Brain pericyte (primary cell): ENCODE data around the gene PRPH2.
A peak's percentile ranks its signal among the peaks of the same experiment; 100 is the strongest.
"Not testable (repeated sequence)": the region's sequence is repeated elsewhere in the genome, so short reads cannot be mapped to it uniquely, and the experiment has no call there.

Experiments
- DNase-seq: peaks from one replicate; pipeline ENCODE4 v3.0.0-alpha.2; 2012; ENCODE audit warnings: low read depth, low spot score

The PRPH2 gene

DNA sequence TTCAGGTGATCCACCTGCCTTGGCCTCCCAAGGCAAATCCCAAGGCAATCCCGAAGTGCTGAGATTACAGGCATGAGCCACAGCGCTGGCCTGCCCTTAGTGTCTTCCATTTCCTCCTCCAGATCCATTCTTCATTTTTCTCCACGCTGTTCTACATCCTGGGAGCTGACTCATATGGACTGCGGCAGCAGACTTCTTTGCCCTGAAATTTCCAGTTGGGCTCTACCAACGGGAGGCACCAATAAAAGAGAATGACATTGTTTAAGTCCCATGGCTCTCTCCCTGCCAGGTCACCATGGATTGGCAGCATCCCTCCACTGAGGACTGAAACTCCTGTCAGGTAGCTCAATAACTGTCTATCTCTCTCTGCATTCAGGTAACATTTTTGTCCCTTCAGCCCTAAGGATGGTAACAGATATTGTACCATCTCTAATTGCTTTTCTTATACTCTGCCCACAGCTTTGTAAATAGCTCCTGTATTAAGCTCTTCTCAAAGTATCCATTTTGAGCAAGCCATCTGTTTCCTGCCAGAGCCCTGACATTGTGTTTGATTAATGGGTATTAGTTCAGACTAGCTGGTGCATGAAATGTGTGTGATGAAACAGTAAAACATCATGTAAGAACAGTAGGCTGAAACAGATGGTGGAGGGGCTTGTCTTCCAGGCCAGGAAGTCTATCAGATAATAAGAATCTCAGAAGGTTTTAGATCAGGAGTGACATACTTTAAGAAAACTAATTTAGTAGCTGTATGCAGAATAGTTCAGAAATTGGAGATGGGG is 19.9 kb upstream of the PRPH2 start:
- DNase-seq = no peak

DNA sequence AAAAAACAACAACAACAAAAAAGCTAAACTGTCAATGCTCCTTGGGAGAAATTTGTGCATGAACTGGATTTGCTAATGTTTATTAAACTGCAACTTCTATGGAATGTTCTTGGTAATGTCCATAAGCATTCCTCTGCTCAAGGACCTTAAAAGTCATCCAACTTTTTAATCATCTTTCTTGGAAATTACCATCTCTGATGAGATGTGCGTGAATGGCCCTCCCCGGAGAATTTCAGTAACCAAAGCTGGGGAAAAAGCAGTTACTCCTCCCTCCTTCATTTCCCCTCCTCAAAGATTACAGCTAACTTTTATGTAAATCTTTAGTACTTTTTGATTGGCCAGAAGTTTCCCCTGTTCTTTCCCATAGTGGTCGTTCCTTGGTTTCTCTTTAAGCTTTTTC is 18.3 kb upstream of the PRPH2 start:
- DNase-seq = no peak

DNA sequence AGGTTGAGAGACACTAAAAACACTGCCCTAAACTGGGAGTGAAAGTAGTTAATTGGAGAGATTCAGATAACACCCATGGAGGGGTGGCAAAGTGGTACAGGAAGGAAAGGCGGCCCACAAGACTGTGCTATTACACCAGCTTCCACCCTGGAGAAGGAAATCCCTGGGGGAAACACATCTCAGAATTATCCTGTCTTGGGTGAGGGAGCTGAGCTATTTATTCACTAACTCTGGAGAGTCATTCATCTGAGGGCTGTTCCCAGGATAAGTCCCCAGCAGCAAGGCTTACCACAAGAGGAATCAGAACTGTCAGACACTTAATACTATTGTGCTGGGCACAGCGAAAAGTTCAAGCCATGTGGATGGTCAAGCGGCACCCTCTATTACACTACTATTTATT is 13.6 kb upstream of the PRPH2 start:
- DNase-seq = no peak

DNA sequence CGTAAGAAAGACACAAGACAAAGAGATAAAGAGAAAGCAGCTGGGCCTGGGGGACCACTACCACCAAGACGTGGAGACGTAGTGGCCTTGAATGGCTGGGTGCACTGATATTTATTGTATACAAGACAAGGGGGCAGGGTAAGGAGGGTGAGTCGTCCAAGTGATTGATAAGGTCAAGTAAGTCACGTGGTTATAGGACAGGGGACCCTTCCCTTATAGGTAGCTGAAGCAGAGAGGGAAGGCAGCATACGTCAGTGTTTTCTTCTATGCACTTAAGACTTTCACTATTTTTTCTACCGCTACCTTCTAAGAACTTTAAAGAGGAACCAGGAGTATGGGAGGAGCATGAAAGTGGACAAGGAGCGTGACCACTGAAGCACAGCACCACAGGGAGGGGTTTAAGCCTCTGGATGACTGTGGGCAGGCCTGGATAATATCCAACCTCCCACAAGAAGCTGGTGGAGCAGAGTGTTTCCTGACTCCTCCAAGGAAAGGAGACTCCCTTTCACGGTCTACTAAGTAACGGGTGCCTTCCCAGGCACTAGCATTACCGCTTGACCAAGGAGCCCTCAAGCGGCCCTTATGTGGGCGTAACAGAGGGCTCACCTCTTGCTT is 11.6 kb upstream of the PRPH2 start:
- DNase-seq = not testable (repeated sequence)

DNA sequence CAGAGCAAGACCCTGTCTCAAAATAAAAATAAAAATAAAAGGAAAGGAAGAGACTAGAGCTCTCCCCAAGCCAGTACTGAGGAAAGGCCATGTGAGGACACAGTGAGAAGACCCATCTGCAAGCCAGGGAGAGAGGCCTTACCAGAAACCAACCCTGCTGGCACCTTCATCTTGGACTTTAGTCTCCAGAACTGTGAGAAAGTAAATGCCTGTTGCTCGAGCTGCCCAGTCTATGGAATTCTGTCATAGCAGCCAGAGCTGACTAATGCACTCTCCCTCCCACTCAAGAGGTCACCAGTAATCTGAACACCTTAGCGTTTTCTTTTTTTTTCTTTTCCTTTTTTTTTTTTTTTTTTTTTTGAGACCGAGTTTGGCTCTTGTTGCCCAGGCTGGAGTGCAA is 7.3 kb upstream of the PRPH2 start:
- DNase-seq = no peak

DNA sequence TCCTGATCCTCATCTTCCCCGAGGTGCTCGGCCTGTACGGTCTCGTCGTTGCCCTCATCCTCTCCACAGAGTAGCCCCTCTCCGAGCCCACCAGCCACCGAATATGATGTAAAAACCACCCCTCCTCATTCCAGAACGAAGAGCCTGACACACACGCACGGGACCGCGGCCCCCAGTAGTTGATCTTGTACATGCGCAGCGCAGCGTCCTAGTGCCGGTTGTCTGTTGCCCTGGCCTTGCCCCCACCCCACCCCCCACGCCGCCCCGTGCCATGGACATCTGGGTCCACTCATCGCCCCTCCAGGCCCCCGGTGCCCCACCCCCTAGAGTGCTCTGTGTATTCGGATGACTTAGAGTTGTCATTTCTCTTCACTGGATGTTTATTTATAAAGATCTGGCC is 5.2 kb upstream of the PRPH2 start:
- no peak for DNase-seq

DNA sequence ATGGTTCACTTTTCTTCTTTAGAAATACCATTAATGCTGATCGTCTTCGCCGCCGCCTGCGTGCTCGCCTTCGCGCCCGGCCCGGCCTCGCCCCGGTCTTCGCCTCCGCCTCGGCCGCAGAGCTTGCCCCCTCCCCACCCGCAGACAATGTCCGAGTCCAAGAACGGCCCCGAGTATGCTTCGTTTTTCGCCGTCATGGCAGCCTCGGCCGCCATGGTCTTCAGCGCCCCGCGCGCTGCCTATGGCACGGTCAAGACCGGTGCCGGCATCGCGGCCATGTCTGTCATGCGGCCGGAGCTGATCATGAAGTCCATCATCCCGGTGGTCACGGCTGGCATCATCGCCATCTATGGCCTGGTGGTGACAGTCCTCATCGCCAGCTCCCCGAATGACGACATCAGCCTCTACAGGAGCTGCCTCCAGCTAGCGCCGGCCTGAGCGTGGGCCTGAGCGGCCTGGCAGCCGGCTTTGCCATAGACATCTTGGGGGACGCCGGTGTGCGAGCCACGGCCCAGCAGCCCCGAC is 4.8 kb upstream of the PRPH2 start:
- no peak for DNase-seq

DNA sequence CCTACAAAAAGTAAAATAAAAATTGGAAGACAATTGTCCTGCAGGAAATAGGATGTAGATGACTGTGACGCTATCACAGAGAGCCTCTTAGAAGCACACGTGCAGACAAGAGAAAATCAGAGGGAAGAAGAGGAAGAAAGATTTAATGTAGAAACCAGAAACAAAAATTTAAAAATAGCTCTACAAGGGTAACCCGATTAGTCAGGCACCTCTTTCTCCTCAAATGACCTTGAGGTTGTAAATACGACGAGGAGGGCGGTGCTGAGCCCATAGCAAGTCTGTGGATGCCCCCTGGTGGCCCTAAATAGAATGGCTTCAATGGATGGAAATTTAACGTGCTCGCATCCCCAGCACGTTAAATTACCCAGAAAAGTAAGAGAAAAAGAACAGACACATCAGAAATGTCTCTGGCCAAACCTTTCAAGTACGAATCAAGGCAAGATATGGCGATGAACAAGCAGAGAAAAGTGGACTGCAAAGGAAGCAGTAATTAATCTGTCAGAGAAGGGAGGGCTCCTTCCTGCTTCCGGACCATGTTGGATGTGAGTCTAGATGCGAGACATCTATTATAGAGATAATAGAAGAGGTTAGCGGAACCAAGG is 4.2 kb upstream of the PRPH2 start:
- peak; percentile 71 for DNase-seq

DNA sequence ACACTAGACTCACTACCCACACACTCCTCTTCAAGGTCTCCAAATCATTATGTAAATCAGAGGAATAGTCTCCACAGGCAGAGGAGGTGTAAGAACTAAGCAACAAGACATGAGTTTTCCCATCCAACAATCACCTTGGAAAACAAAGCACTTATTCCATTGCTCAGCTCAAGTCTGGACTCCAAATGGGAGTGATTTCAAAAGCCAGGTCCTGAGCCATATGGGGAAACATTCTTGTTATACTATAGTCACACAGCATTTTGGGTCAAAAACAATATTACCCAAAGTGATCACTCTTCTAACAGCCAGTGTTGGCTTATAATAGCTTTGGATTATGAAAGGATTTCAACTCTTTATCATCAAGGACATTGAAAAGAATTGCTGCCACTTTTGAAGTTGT is 3.6 kb upstream of the PRPH2 start:
- DNase-seq = no peak

DNA sequence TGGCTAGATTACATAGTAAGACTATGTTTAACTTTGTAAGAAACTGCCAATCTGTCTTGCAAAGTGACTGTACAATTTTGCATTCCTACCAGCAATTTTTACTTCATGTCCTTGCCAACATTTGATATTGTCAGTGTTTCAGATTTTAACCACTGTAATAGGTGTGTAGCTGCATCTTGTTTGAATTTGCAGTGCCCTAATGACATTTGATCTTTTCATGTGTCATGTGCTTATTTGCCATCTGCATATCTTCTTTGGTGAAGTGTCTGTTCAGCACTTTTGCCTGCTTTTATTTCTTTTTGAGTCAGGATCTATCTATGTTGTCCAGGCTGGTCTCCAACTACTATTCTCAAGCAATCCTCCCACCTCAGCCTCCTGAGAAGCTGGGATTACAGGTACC is 2.4 kb upstream of the PRPH2 start:
- DNase-seq = no peak

DNA sequence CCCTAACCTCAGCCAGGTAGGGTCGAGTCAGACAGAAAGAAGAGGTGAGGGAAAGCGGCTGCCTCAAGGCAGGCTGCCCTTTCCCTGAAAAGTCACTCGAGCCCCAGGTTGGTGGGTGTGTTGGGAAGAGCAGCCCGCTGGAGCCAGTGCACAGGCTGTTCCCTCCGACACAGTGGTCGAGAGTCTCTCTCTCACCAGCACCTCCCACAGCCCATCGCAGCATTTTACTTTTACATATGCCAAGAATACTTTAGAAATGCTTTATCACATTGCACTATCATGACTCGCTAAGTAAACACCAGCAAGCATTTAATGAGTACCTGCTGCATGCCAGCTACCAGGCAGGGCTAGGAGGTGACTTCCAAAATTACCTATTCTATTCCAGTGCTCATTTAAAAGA is 1.7 kb downstream of the PRPH2 start:
- no peak for DNase-seq

DNA sequence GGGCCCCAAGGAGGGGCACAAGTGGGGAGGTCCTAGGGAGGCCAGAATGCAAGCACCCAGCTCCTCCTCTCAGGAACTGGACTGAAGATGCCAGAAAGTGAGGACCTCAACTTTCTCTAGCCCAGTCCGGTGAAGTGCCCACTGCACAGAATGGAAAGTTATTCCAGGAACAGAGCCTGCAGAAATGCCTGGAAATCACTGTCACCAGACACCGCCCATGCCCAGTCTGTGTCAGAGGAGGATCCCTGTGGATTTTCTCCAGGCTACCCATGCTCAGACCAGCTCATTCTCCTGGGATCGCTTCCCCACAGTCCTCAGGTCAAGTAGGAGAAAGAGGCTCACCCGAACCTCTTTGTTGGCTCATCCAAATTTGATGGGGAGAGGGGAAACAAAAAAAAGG is 6.5 kb downstream of the PRPH2 start:
- no peak for DNase-seq

DNA sequence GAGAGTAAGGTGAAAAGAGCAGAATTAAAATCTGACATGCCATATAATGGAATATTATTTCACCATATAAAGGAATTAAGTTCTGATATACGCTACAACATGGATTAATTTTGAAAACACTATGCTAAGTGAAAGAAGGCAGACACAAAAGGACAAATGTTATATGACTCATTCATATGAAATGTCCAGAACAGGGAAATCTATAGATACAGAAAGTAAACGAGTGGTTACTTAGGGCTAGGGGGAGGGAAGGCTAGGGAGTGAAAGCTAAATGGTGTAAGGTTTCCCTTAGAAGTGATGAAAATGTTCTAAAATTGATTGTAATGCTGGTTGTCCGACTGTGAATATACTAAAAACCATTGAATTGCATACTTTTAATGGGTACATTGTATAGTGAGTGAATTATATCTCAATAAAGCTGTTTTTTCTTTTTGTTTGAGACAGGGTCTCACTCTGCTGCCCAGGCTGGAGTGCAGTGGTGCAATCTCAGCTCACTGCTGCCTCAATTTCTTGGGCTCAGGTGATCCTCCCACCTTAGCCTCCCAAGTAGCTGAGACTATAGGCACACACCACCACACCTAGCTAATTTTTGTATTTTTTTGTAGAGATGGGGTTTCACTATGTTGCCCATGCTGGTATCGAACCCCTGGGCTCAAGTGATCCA is 8.2 kb downstream of the PRPH2 start:
- DNase-seq = no peak

DNA sequence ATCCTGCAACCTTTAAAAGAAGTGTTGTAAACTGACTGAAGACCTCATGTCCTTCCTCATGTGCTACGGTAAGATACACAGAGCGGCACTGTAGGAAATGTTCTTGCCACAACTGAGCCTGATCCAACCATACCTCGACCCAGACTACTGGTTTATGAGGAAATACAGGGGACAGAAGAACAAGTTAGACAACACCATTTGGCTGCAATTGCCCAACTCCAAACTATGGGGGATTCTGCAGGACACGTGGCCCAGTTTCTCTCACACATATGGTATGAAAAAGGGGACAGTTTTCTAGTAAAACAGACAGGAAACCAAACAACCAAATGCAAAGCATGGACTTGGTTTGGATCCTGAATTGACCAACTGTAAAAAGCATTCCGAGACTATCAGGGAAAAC is 10.5 kb downstream of the PRPH2 start:
- no peak for DNase-seq

DNA sequence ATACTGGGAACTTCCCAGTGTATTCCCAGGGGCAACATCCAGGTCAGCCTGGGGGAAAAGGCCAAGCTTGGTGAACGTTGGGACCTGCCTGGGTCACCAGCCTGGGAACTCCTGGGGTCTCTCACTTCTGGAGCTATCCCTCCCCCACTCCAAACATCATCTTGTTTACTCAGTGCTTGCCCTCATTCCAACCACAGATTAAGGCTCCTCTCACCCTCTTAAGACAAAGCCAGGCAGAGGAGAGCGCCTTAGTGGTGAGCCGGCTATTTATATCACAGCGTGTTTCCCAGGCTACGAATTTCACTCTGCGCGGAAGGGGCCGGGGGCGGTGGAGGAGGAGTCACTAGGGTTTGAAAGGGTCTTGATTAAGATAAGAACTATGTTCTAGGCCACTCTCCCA is 12.1 kb downstream of the PRPH2 start:
- DNase-seq = no peak

DNA sequence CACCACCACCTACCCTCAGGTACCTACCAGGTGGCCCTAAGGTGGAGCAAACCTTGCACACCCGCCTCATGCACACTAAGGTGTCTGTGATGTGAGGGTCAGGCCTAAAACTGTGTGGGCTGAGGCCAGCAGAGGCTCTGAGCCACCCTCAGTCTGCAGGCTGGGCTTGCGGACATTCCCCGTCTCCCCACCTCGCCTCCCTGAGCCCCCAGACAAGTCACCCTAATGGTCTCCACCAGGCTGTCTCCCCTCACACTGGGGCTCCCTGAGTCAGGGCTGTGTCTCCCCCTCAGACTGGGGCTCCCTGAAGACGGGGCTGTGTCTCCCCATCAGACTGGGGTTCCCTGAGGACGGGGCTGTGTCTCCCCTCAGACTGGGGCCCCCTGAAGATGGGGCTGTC is 12.5 kb downstream of the PRPH2 start:
- no peak for DNase-seq

DNA sequence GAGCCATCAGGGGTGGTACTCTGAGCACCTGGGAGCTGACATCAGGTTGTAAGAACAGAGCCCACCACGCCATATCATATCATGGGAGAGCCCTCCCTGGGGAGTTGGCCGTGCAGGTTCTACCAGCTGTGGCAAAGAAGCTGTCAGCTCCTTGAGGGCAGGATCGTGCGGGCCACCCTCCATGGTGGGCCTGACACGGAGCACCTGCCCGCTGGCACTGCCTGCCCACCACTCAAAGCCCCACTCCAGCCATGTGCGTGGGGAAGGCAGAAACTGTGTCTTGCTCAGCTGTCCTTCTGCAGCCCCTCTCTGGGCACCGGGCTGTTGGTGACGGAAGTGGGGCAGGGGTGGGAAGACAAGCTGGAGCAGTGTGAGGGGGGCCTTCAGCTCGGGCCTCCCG is 14.3 kb downstream of the PRPH2 start:
- no peak for DNase-seq

DNA sequence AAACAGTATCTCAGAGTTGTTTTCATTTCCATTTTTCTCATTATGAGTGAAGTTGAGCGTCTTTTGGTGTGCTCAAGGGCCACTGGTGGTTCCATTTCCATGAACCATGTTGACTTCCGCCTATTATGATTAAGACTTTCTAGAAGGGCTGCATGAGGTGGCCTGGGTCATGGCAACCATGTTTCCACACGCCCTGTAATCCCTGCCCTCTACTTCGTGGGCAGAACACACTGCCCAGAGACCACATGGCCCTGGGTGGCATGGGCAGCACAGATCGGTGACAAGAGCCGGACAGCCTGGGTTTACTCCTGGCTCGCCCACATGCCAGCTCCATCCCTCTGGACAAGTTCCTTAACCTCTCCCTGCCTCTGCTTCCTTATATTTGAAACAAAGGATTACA is 14.8 kb downstream of the PRPH2 start:
- no peak for DNase-seq

DNA sequence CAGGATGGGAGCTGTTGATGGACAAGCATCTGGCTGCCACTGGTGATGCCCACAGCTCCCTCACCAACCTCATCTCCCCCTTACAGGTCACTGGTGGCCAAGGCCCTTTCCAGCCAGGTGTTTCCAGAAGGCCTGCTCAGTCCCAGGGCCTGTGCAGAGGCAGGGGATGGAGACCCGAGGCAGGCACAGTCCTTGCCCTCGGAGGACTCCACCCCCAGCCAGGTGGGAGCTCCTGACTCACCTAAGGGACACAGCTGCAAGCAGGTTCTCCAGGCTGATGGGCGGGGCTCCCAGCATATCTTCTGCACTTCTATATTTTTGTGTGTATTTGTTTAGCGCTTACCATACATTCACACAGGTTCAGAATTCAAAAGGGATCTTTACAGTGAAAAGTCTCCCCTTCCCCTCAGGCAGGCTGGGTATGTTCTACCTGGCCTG is 17.4 kb downstream of the PRPH2 start:
- no peak for DNase-seq

DNA sequence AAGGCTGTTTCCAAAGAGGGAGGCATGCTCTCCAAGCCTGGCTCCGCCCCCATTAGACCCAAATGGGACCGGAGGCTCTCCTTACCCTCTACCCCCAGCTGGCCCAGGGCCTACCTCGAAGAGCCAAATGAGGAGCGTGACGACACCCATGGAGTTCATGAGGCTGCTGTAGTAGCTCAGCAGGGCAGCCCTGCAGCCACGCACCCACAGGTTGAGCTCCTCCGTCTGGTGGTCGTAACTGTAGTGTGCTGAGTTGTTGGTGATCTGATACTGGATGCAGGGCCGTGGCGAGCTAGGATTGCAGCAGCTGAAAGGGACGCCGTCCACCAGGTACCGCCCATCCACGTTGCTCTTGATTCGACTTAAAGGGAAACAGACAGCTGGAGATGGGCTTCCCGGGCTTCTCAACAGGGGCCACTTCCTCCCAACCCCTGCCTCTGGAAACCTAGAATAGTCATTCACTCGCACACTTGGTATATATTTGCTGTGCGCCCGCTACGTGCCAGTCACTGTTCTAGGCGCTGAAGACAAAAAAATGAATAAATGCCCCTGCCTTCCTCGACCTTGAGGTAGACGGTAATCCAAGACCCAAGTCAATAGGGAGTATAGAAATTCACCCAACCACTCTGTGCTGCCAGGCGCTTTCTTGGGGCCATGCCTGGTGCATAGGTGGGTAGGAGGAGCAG is 18.0 kb downstream of the PRPH2 start:
- DNase-seq = peak; percentile 42

DNA sequence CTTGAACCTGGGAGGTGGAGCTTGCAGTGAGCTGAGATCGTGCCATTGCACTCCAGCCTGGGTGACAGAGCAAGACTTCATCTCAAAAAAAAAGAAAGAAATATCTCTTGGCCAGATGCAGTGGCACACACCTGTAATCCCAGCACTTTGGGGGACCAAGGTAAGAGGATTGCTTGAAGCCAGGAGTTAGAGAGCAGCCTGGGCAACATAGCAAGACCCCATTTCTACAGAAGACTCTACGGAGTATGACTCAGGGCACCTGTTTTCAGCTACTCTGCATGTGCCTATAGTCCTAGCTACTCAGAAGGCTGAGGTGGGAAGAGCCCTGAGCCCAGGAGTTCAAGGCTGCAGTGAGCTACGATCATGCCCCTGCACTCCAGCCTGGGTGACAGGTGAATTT is 19.6 kb downstream of the PRPH2 start:
- not testable (repeated sequence) for DNase-seq

DNA sequence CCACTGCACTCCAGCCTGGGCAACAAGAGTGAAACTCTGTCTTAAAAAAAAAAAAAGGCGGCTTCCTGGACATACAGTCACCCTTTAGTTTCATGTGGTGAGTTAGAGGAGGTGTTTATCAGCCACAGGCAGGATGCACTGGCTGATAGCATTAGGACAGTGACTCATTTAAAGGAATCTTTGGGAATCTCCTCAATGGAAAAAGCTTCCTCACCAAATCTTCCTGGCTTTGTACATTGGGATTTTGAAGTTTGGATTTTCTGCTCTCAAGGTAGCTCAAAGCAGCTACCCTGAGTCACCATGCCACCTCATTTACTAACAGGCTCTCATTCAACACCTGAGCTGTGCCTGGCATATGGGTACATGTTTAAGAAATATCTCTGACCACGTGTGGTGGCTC is 20.2 kb downstream of the PRPH2 start:
- DNase-seq = no peak
